Measurements from ENCODE around the gene MYO1G.
"Not testable (repeated sequence)": the region's sequence is repeated elsewhere in the genome, so short reads cannot be mapped to it uniquely, and the experiment has no call there.

The MYO1G gene

DNA sequence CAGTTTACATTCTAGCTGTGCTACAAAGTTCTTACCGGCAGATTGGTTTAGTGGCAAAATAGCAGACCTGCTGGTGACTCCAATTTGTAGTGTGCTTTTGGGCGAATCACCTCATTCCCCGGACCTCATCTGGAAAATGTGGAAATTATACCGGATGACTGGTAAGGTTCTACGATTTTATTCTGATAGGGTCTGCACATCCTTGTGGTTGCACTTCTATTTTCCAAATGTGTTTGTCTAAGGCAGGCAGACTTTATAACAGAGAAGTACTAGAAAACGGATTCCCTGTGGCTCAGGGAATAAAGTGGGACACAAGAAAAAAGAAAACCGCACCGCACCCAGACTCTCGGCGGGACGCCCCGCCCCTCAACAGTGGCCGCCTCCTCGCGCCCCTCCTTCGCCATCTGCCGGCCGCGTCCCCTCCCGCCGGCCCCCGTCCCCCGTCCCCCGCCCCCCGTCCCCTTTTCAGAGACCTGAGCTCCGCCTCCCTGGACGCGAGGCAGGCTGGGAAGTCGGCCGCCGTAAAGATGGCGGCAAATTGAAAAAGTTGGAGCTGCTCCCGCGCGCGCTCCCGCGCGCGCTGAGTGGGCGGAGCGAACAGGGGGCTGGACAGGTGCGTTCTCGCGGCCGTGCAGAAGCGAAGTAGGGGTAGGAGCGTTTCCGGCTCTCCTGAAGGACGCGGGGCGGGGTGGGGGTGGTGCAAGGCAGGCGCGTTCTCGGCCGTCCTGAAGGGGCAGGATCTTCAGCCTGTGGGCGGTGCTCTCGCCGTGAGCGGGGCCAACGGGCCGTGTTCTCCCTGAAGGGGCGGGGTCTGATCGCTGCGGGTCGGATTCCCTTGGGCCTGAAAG lies 20.7 kb upstream of the MYO1G start:
- peak; percentile 95 to 96 for DNase-seq (ENCODE audit: low read depth in 2 of 2)

DNA sequence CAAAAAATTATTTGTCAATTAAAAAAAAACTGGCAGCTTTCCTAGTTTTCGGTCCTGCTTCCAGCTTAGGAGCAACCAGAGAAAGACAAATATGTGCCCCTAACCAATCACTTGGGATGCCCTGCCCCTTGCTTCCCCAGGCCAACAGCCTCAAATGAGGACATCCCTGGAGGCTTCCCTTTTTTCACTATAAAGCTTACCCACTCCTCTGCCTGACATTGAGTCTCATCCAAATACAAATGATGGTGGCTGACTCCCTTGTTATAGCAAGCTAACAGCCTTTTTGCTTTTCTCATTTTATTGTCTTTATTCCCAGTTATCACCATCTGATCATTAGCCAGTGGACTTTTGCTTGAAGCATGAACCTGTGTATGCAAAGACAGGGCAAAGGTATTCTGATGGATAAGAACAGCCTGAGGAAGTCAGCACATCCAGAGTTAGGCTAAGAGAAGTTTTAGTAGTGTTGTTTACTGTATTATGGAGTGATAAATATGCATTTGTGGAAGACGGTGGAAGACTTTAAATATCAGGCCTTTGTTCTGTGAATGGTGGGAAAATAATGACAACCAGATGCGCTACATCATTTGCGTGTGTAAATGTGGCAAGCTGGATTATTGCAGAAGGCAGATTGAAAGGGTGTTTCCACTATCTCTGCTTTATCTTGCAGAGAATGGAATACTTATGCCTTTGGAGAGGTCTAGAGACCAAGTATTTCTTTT lies 19.5 kb upstream of the MYO1G start:
- DNase-seq (ENCODE audit: low read depth in 2 of 2): no peak

DNA sequence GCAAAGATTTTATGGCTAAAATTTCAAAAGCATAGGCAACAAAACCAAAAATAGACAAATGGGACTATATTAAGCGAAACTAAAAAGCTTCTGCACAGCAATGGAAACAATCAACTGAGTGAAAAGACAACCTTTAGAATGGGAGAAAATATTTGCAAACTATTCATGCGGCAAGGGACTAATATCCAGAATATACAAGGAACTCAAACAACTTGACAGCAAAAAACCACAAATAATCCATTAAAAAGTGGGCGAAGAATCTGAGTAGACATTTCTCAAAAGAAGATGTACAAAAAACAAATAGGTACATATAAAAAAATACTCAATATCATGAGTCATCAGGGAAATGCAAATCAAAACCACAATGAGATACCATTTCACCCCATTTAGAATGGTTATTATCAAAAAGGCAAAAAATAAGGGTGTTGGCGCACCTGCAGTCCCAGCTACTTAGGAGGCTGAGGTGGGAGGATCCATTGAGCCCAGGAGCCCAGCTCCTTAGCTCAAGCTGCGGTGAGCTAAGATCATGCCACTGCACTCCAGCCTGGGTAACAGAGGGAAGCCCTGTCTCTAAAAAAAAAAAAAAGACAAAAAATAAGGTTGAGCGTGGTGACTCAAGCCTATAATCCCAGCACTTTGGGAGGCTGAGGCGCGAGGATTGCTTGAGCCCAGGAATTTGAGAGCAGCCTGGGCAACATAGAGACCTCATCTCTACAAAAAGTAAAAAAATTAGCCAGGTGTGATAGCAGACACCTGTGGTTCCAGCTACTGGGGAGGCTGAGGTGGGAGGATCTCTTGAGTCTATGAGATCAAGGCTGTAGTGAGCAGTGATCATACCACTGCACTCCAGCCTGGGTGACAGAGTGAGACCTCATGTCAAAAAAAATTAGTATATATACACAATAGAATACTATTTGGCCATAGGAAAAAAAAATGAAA lies 17.0 kb upstream of the MYO1G start:
- DNase-seq (ENCODE audit: low read depth in 2 of 2): no peak

DNA sequence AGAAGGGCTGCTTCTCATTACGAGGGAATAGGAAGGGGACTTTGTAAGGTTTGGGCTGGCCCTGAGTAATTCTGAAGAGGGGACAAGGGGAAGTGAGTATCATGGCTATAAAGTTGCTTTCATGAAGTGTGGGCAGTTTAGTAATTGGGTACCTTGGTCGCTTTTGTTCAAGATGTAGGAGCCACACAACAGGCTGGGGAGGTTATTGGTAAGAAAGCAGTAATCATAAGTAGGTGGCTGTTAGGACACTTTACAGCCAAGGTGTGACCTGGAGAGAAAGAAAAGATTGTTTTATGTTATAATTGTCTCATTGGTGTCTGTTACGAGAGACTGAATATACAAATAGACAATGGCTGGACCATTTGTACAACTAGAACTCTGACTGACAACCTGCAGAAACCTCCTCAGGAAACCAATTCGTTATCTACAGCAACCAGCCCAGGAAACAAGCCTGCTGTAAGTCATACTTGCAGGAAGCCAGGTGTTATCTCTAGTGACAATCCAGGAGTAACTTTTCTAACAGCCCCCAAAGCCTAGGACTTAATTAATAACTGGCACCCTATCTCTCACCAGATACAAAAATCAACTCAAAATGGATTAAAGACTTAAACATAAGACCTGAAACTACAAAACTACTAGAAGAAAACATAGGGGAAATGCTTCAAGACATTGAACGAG lies 16.2 kb upstream of the MYO1G start:
- DNase-seq (ENCODE audit: low read depth in 2 of 2): no peak

DNA sequence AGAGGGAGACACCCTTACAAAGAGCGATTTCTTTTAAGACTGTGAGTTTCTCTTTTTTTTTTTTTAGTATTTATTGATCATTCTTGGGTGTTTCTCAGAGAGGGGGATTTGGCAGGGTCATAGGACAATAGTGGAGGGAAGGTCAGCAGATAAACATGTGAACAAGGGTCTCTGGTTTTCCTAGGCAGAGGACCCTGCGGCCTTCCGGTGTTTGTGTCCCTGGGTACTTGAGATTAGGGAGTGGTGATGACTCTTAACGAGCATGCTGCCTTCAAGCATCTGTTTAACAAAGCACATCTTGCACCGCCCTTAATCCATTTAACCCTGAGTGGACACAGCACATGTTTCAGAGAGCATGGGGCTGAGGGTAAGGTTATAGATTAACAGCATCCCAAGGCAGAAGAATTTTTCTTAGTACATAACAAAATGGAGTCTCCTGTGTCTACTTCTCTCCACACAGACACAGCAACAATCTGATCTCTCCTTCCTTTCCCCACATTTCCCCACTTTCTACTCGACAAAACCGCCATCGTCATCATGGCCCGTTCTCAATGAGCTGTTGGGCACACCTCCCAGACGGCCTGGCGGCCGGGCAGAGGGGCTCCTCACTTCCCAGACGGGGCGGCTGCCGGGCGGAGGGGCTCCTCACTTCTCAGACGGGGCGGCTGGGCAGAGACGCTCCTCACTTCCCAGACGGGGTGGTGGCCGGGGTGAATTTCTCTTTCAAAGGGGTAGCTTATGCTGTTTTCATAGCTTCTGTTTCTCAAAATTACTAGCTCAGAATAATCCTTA lies 13.4 kb upstream of the MYO1G start:
- not testable (repeated sequence) for DNase-seq (ENCODE audit: low read depth in 2 of 2)

DNA sequence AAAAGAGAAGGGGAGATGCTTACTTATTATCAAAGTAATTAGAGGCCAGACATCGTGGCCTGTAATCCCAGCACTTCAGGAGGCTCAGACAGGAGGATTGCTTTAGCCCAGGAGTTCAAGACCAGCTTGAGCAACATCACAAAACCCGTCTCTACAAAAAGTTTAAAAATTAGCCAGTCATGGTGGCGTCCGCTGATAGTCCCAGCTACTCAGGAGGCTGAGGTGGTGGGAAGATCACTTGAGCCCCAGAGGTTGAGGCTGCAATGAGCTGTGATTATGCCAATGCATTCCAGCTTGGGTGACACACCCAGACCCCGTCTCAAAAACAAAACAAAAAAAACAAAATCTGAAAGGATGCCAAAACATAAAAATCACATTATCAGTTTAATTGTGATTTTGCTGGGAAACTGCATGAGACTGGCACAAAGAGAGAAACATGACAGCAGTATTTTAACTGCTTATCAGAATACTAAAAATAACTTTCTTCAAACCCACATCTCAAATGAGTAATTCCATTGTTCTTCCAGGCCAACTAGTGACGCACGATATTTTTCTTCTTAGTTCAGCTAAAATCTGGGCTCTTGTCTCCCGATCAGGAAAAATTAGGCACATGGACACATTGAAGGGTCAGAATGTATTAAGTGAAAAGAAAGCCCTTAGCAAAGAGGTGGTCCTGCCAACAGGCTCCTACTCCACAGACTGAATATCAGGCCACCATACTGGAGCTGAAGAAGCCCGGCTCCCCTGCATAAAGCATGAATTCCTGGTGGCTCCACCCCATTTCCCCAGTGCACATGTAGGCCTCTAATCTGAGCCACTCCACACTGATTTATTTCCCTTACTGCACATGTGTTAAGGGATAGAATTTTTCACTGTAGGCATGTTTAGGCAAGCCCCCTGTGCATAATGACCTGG lies 11.6 kb upstream of the MYO1G start:
- no peak for DNase-seq (ENCODE audit: low read depth in 2 of 2)

DNA sequence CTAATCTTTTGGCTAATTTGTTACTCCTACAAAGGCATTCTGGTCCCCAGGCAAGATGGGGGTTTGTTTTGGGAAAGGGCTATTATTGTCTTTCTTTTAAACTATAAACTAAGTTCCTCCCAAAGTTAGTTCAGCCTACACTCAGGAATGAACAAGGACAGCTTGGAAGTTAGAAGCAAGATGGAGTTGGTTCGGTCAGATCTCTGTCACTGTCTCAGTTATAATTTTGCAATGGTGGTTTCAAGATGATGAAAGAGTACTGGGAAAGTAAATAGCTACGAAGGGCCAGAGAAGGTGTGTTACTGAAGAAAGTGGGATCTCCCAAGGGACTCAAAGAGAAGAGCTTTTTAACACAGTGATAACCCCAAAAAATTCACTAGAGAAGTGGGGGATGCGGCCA lies 10.3 kb upstream of the MYO1G start:
- DNase-seq (ENCODE audit: low read depth in 2 of 2): no peak

DNA sequence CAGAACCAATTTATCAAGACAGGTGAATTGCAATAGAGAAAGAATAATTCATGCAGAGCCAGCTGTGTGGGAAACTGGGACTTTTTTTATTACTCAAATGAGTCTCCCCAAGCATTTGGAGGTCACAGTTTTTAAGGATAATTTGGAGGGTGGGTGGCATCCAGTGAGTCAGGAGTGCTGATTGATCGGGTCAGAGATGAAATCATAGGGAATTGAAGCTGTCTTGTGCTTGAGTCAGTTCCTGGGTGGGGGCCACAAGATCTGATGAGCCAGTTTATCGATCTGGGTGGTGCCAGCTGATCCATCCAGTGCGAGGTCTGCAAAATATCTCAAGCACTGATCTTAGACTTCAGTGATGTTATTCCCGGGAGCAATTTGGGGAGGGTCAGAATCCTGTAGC lies 9.9 kb upstream of the MYO1G start:
- no peak for DNase-seq (ENCODE audit: low read depth in 2 of 2)

DNA sequence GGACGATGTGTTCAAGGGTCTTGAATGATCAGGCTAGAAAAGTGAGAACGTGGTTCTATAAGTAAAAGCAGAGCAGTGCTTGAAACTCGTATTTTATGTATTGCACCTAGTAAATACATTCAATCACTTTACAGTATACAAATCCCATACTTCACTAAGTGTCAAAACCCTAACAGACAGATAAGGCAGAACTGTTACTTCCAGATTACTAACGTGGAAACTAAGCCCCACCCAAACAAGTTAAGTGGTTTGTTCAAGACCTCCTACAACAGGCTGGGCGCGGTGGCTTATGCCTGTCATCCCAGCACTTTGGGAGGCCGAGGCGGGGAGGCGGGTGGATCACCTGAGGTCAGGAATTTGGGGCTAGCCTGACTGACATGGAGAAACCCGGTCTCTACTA lies 9.2 kb upstream of the MYO1G start:
- DNase-seq (ENCODE audit: low read depth in 2 of 2): no peak

DNA sequence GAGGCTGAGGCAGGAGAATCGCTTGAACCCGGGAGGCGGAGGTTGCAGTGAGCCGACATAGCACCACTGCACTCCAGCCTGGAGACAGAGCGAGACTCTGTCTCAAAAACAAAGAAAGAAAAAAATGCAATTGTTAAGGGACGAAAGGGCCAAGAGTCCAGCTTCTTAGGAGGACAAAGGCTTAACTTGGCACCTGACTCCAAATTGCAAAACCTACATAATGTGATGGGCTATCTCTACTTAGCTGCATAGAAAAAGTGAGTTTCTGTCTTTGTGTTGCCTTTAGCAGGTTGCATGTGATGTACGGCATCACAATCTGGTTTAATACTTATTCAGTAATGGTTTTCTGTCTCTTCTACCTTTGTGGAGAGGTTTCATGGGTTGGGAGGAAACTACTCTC lies 8.6 kb upstream of the MYO1G start:
- DNase-seq (ENCODE audit: low read depth in 2 of 2): no peak

DNA sequence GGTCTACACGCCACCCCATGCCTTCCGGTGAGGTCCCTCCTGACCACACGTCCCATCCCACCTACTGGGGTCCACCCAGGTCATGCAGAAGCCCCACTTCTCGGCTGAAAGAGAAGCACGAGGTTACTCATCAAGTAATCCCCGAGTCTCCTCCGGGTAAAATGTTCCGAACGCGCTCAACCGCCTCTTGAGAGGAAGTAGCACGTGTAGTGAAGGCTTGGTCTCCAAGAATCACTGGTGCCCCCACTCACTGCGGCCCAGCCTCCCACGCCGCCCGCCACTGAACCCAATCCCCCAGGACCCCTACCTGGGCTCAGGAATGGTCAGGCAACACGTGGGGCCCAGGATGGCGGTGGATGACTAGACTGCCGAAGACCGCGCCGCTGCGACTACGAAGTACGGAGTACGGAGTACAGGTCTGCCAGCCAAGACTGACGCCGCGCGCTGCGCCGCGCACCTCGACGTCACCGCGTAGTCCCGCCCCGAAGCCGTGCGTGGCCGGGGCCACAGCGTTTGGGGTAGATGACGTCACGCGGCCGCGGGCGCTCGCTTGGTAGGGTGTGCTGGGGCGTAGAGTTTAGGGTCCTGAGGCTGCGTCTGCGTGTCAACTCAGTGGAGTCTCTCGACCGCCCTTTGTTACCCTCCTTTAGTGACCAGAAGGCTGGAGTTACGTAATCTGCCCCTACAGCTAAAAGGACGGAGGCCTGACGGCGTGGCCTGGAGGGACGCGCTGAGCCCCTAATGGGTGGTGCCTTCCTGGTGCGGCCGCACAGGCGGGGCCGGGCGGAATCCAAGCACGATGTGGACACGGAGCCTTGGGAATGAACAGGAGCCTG lies 7.6 kb upstream of the MYO1G start:
- DNase-seq (ENCODE audit: low read depth in 2 of 2): peak; percentile 90 to 95

DNA sequence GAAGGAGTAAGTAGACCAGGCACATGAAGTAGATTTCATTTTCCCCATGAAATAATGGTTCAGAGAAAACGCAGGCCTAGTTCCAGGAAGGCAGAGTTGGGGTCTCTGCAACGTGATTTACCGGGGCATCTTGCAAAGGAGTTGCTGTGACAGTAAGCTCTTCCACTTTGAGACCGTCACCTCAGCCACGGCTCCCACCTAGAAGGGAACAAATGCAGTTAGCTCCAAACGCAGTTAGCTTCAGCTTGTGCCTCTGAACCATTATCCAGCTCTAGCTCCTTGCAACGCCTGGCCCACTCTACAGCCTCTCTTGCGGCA lies 7.0 kb upstream of the MYO1G start:
- no peak for DNase-seq (ENCODE audit: low read depth in 2 of 2)

DNA sequence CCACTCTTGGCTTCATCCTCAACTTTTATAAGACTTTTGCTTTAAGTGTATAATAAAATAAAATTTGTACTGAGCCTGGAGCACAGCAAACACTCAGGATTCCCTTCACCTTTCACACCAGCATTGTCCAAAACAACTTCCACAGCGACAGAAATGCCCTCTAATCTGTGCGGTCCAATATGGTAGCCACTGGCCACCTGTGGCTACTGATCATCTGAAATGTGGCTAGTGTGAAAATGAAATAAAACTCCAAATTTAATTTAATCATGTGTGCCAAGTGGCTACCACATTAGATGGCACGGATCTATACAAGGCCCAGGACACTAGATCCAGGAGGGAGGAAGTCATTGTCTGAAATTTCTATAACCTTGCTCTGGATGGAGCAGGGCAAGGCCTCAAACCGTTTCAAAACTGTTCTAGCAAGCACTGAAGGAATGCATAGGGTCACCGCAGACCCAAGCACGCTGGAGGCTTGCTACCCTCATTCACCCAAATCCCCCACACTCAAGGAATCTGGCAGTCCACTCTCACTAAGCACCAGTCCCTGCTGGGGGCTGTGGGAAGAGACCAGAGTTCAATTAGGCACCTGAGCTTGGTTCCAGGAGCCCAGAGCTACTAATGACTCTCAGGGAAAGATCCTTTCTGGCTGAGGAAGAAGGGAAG lies 6.3 kb upstream of the MYO1G start:
- no peak for DNase-seq (ENCODE audit: low read depth in 2 of 2)

DNA sequence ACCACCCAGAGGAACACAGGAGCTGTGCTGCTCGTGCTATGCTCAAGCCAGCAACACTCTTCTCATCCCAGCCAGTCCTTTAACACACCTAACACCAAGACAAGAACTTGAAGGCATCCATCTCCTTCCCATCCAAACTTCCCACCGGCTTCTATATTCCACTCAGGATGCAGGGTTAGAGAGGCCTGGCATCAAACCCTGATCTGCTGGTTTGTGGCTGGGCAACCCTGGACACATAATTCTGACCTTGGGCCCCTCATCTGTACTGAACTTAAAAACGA lies 5.6 kb upstream of the MYO1G start:
- no peak for DNase-seq (ENCODE audit: low read depth in 2 of 2)

DNA sequence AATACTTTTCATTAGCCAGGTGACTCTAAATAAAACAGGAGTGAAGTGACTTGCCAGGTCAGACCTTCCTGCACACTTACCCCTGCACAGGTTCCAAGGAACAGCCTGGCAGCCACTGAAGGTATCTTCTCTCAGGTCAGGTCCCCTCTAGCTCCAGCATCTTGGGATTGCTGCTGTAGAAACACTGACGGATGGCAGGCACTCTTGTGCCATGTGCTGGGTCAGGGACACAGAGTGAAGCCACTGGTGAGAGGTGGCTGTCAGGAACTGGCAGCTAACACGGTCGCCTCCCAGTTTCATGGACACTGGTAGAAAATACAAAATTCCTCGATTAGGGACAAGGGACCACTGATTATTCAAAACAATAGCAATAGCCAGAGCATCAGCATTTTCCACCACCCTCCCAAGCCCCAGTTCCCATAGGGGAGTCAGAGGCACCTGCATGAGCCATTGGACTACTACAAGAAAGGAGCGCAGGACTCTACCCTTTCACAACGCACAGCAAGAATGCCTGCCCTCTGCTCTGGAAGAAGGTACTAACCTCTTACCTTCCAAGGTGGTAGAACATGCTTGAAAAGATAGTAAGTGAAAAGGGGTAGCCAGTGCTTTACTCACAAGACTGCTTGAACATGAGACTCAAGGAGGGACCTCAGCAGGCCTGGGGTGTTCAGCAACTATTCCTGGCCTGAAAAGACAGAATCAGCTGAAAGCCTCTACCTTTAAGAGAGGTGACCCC lies 5.1 kb upstream of the MYO1G start:
- no peak for DNase-seq (ENCODE audit: low read depth in 2 of 2)

DNA sequence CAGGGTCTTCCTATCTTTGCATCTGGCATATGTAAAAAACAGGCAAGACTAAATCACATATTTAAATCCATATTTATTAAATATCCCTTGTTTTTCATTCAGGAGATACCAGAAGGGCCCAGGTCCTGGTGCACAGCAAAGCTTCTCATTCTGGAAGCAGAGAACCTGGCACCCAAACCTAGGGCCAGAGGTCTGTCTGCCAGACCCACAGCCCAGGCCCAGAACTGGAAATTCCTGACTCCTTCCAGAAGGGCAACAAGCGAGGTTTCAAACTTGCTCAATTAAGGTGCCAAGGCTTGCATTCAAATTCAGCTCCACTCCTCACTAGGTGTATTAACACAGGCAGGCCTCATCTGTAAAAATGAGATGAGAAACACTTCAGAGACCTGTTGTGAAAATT lies 4.2 kb upstream of the MYO1G start:
- DNase-seq (ENCODE audit: low read depth in 2 of 2): no peak

DNA sequence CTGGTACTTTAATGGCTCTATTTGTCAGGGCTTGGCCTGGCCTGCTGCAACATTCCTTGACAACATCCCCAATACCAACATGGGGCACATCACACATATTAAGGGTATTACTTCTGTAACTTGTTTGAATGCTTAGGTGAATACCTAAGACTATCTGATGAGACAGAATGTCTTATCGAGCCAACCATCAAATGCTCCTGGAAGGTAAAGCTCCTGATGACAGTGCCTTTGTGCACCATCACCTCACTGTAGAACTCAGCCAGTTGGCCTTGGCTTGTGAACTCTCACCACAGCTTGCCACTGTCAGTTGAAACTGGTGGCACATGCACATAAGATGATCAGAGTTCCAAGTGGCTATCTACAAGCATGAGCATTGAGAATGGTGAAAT lies 3.7 kb upstream of the MYO1G start:
- DNase-seq (ENCODE audit: low read depth in 2 of 2): no peak

Measured in stimulated activated CD8-positive, alpha-beta memory T cell treated with anti-CD3 and anti-CD28 coated beads, Interleukin-7, amount 100 ng/mL, for 1 hour (primary cell).